ENCODE results near the gene FOXJ1. TPM values are rescaled to one million over a fixed set of nuclear protein-coding genes. Genes with fewer than 3 reads are reported as not detected.

FOXJ1 gene
- total and polyA plus RNA-seq, 4 donors = 32.5 to 95.0 (median 50.3) TPM

DNA sequence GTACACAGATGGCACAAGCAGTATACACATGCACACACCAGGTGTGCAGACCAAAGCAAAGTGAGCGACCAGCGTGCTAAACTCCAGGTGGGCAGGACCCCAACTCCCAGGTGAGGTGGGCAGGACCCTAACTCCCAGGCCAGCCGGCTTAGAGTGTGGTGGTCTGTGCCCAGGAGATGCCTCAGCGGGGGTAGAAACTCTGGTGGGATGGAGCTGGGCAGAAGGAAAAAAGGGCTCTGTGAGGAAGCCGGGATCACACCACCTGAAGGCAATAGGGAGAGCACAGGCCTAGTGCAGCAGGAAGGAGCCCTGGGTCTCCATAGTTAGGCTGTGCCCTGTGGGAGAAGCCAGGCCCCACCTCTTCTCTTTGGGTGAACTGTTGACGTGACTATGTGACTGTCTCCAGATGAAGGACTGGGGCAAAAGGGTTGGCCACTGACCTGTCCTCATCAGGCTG is 1.6 kb upstream of the FOXJ1 start:
- no peak overlapping the region for H3K4me3 ChIP-seq
- TF ChIP-seq, protein P1, sequence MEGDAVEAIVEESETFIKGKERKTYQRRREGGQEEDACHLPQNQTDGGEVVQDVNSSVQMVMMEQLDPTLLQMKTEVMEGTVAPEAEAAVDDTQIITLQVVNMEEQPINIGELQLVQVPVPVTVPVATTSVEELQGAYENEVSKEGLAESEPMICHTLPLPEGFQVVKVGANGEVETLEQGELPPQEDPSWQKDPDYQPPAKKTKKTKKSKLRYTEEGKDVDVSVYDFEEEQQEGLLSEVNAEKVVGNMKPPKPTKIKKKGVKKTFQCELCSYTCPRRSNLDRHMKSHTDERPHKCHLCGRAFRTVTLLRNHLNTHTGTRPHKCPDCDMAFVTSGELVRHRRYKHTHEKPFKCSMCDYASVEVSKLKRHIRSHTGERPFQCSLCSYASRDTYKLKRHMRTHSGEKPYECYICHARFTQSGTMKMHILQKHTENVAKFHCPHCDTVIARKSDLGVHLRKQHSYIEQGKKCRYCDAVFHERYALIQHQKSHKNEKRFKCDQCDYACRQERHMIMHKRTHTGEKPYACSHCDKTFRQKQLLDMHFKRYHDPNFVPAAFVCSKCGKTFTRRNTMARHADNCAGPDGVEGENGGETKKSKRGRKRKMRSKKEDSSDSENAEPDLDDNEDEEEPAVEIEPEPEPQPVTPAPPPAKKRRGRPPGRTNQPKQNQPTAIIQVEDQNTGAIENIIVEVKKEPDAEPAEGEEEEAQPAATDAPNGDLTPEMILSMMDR (IDR thresholded peaks at IDR 0.05; ENCODE audit: control extremely low read depth, extremely low read depth) = no peak
- H3K9ac ChIP-seq (ENCODE audit: insufficient read depth in 1 of 2, low read length in 2 of 2) = no peak overlapping the region
- H3K4me1 ChIP-seq (ENCODE audit: control insufficient read depth in 5 of 5, insufficient read depth in 5 of 5, low read length in 5 of 5) = peaks cover 0 to 47% (median 19%) of the 10 kb centered on the region in 5 donors
- DNase-seq (no peak), ATAC-seq (ENCODE audit: insufficient read depth, low FRiP score) (no peak)
- WGBS, 2 donors = 92 to 96% methylated on average over 6 of the region's 6 CpGs
- H3K9me3 ChIP-seq (ENCODE audit: control insufficient read depth in 4 of 4, insufficient read depth in 3 of 4, low read length in 3 of 4) = no peaks in the 10 kb centered on the region
- peaks cover 0 to 24% (median 23%) of the 10 kb centered on the region in 3 donors for H3K27me3 ChIP-seq (ENCODE audit: control insufficient read depth in 3 of 3, insufficient read depth in 3 of 3, low read length in 2 of 3)
- H3K27ac ChIP-seq (ENCODE audit: low read depth in 1 of 2, low read length in 1 of 2) = peak overlapping the region in 1 of 2 donors; percentile 36
- no peaks in the 10 kb centered on the region for H3K36me3 ChIP-seq (ENCODE audit: control insufficient read depth in 4 of 4, insufficient read depth in 4 of 4, low read length in 4 of 4)

DNA sequence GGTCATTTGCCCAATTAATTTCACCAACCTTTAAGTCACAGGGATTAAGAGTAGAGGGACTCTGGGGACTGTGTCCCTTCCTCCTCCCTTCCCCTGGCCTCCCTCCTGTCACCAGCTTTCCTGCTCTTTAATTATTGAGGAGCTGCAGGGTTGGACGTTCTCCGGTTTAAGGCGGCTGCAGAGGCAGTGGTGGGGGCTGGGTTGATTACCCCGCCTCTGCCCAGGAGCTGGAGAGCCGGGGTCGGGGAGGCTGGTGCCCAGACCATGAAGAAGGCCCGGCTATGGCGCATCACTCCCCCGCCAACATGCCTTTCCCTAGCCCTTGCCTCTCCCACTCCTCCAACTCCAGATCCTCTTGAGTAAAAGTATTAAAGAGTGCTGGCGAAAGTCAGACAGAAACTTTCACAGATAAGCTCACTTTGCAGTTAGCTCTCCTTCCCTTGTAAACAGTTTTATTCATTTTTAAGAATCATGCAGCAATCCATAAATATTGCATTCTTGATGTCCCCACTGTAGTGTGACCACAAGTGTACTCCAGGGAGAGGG is 1.1 kb upstream of the FOXJ1 start:
- TF ChIP-seq, protein P1 (IDR thresholded peaks at IDR 0.05; ENCODE audit: control extremely low read depth, extremely low read depth) = no peak
- ATAC-seq (ENCODE audit: insufficient read depth, low FRiP score) (no peak), DNase-seq (no peak)
- peaks cover 0 to 25% (median 24%) of the 10 kb centered on the region in 3 donors for H3K27me3 ChIP-seq (ENCODE audit: control insufficient read depth in 3 of 3, insufficient read depth in 3 of 3, low read length in 2 of 3)
- H3K36me3 ChIP-seq (ENCODE audit: control insufficient read depth in 4 of 4, insufficient read depth in 4 of 4, low read length in 4 of 4) = no peaks in the 10 kb centered on the region
- no peak overlapping the region for H3K27ac ChIP-seq (ENCODE audit: low read depth in 1 of 2, low read length in 1 of 2)
- H3K9me3 ChIP-seq (ENCODE audit: control insufficient read depth in 4 of 4, insufficient read depth in 3 of 4, low read length in 3 of 4) = no peaks in the 10 kb centered on the region
- no peak overlapping the region for H3K4me3 ChIP-seq
- H3K4me1 ChIP-seq (ENCODE audit: control insufficient read depth in 5 of 5, insufficient read depth in 5 of 5, low read length in 5 of 5) = peaks cover 0 to 50% (median 19%) of the 10 kb centered on the region in 5 donors
- WGBS, 2 donors = 53 to 55% methylated on average over 10 of the region's 10 CpGs
- no peak overlapping the region for H3K9ac ChIP-seq (ENCODE audit: insufficient read depth in 1 of 2, low read length in 2 of 2)

DNA sequence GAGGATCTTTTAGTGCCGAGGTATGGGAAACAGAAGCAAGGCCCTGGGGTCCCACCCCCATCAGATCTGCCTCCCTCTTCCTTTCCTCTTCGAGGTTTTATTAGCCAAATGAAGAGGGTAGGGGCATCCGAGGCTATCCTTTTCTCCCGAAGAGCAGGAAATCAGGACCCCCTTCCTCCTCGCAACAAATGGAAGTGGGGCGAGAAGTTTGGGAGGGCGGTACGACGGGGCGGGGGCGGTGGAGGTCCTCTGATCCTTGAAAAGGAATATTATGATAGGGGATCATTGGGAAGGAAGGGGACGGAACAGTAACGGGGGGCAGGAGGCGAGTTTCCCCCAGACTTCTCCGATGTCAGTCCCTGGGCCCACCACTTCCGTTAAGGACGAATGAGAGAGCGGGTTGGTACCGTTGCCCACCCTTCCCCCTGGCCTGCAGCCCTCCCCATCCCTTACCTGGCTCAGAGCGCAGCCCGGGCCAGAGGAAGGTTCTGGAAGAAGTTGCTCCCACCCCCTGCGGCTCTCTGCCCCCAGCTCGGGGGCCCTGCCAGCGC is 309 bp downstream of the FOXJ1 start:
- TF ChIP-seq, protein P1 (IDR thresholded peaks at IDR 0.05; ENCODE audit: control extremely low read depth, extremely low read depth) = no peak
- peaks cover 0 to 37% (median 34%) of the 10 kb centered on the region in 3 donors for H3K27me3 ChIP-seq (ENCODE audit: control insufficient read depth in 3 of 3, insufficient read depth in 3 of 3, low read length in 2 of 3)
- H3K9ac ChIP-seq (ENCODE audit: insufficient read depth in 1 of 2, low read length in 2 of 2) = no peak overlapping the region
- WGBS, 2 donors = 3 to 4% methylated on average over 22 to 24 of the region's 24 CpGs
- no peaks in the 10 kb centered on the region for H3K36me3 ChIP-seq (ENCODE audit: control insufficient read depth in 4 of 4, insufficient read depth in 4 of 4, low read length in 4 of 4)
- ATAC-seq (ENCODE audit: insufficient read depth, low FRiP score) (no peak), DNase-seq (peak in 1 of 3 donors; percentile 10)
- H3K4me3 ChIP-seq = no peak overlapping the region
- no peaks in the 10 kb centered on the region for H3K9me3 ChIP-seq (ENCODE audit: control insufficient read depth in 4 of 4, insufficient read depth in 3 of 4, low read length in 3 of 4)
- no peak overlapping the region for H3K27ac ChIP-seq (ENCODE audit: low read depth in 1 of 2, low read length in 1 of 2)
- H3K4me1 ChIP-seq (ENCODE audit: control insufficient read depth in 5 of 5, insufficient read depth in 5 of 5, low read length in 5 of 5) = peaks cover 0 to 50% (median 15%) of the 10 kb centered on the region in 5 donors

All from lung (tissue), 12 donors.